ENCODE data around the gene GPR87. TPM values are rescaled to one million over a fixed set of nuclear protein-coding genes. Genes with fewer than 3 reads are reported as not detected.

Gene GPR87
- total and polyA plus RNA-seq, 2 of the 4 experiments (the other 2 are of a cell fraction) = 0.26 to 0.36 TPM

DNA sequence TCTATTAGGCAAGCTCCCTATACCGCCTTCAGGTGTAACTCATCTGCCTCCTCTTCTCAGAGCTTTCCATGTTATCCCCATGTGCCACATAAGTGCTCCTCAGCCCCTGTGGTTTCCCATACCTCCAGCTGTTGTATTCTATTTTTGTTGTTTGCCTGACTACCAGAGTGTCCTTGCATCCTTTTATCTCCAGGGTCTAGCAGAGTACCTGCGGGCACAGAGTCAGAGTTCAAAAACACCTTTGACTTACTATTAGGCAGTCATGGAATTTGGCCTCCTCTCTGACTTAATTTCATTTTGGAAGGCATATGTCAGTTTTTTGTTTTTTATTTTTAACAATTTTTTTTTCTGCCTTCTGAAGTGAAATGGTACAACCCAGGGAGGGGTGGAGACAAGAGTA lies 7.1 kb downstream of the GPR87 start:
- H3K4ac ChIP-seq (ENCODE audit: low read depth, low read length) = no peak overlapping the region
- H3K4me2 ChIP-seq (ENCODE audit: low read depth, low read length) = no peak overlapping the region
- POLR2A ChIA-PET (ENCODE audit: unreplicated experiment) = no interaction called here
- no peaks in the 10 kb centered on the region for H3K79me1 ChIP-seq (ENCODE audit: low read depth in 1 of 2, low read length in 2 of 2)
- no peak overlapping the region for H3K23ac ChIP-seq (ENCODE audit: low read depth, low read length)
- no peak overlapping the region for H2AK5ac ChIP-seq (ENCODE audit: low read depth, low read length)
- intact Hi-C loops (cut with micrococcal nuclease) (no loop called here), in situ Hi-C loops (cut with MboI; ENCODE audit: low sequenced_read_pairs) (no loop called here), dilution Hi-C loops (cut with HindIII; ENCODE audit: low sequenced_read_pairs, unreplicated experiment) (no loop called here)
- no peak for TF ChIP-seq NFE2L2 (IDR thresholded peaks at IDR 0.05; ENCODE audit: low read depth, low read length)
- TF ChIP-seq, protein P1, sequence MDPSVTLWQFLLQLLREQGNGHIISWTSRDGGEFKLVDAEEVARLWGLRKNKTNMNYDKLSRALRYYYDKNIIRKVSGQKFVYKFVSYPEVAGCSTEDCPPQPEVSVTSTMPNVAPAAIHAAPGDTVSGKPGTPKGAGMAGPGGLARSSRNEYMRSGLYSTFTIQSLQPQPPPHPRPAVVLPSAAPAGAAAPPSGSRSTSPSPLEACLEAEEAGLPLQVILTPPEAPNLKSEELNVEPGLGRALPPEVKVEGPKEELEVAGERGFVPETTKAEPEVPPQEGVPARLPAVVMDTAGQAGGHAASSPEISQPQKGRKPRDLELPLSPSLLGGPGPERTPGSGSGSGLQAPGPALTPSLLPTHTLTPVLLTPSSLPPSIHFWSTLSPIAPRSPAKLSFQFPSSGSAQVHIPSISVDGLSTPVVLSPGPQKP (IDR thresholded peaks at IDR 0.05; ENCODE audit: borderline replicate concordance, low read depth, low read length) = no peak
- TF ChIP-seq POLR2A (IDR thresholded peaks at IDR 0.05; ENCODE audit: low read depth, low read length) = no peak
- no peak for TF ChIP-seq CHD1 (IDR thresholded peaks at IDR 0.05; ENCODE audit: low read depth, low read length)
- TF ChIP-seq SMC3 (IDR thresholded peaks at IDR 0.05; ENCODE audit: low read depth, low read length) = no peak
- TF ChIP-seq CEBPB (IDR thresholded peaks at IDR 0.05; ENCODE audit: low read depth, low read length) = no peak
- TF ChIP-seq RCOR1 (IDR thresholded peaks at IDR 0.05; ENCODE audit: insufficient replicate concordance, low read length) = no peak
- TF ChIP-seq FOS (IDR thresholded peaks at IDR 0.05; ENCODE audit: low read depth, low read length) = no peak
- no peak for TF ChIP-seq RFX5 (IDR thresholded peaks at IDR 0.05; ENCODE audit: low read depth, low read length)
- TF ChIP-seq, protein P2, sequence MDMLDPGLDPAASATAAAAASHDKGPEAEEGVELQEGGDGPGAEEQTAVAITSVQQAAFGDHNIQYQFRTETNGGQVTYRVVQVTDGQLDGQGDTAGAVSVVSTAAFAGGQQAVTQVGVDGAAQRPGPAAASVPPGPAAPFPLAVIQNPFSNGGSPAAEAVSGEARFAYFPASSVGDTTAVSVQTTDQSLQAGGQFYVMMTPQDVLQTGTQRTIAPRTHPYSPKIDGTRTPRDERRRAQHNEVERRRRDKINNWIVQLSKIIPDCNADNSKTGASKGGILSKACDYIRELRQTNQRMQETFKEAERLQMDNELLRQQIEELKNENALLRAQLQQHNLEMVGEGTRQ (IDR thresholded peaks at IDR 0.05; ENCODE audit: low read depth, low read length) = no peak
- TF ChIP-seq RAD21 (IDR thresholded peaks at IDR 0.05; ENCODE audit: low read length) = no peak
- no peak for TF ChIP-seq MAZ (IDR thresholded peaks at IDR 0.05; ENCODE audit: borderline replicate concordance, low read depth, low read length)
- TF ChIP-seq, protein P3, sequence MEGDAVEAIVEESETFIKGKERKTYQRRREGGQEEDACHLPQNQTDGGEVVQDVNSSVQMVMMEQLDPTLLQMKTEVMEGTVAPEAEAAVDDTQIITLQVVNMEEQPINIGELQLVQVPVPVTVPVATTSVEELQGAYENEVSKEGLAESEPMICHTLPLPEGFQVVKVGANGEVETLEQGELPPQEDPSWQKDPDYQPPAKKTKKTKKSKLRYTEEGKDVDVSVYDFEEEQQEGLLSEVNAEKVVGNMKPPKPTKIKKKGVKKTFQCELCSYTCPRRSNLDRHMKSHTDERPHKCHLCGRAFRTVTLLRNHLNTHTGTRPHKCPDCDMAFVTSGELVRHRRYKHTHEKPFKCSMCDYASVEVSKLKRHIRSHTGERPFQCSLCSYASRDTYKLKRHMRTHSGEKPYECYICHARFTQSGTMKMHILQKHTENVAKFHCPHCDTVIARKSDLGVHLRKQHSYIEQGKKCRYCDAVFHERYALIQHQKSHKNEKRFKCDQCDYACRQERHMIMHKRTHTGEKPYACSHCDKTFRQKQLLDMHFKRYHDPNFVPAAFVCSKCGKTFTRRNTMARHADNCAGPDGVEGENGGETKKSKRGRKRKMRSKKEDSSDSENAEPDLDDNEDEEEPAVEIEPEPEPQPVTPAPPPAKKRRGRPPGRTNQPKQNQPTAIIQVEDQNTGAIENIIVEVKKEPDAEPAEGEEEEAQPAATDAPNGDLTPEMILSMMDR (conservative IDR thresholded peaks at IDR 0.05; ENCODE audit: low read depth, low read length) = no peak
- TF ChIP-seq BHLHE40 (IDR thresholded peaks at IDR 0.05; ENCODE audit: low read depth, low read length) = no peak
- no peak for TF ChIP-seq MAFK (IDR thresholded peaks at IDR 0.05; ENCODE audit: low read depth, low read length)
- TF ChIP-seq MXI1 (IDR thresholded peaks at IDR 0.05; ENCODE audit: borderline replicate concordance, low read depth, low read length) = no peak
- H3K36me3 ChIP-seq (ENCODE audit: control insufficient read depth, insufficient read depth, low read length) = no peaks in the 10 kb centered on the region
- H3K18ac ChIP-seq (ENCODE audit: low read depth, low read length) = no peak overlapping the region
- no peak overlapping the region for H3K27ac ChIP-seq (ENCODE audit: insufficient read depth, low read length)
- peaks cover 12% of the 10 kb centered on the region for H3K4me1 ChIP-seq (ENCODE audit: control insufficient read depth, insufficient read depth, low read length)
- no peak overlapping the region for H4K5ac ChIP-seq (ENCODE audit: low read depth, low read length)
- CTCF ChIA-PET = no interaction called here
- H3K56ac ChIP-seq (ENCODE audit: extremely low read depth, insufficient read depth, low read length) = no peak overlapping the region
- no peak overlapping the region for H3K14ac ChIP-seq (replicated peaks; ENCODE audit: low read depth, low read length)
- DNase-seq = no peak
- H2BK120ac ChIP-seq (ENCODE audit: low read depth, low read length) = no peak overlapping the region
- H3K9ac ChIP-seq (ENCODE audit: low read depth, low read length) = no peak overlapping the region
- H3K9me3 ChIP-seq (ENCODE audit: control insufficient read depth, insufficient read depth, low read length) = peaks cover 2% of the 10 kb centered on the region
- no peak overlapping the region for H2BK20ac ChIP-seq (ENCODE audit: low read depth, low read length)
- H3K9me1 ChIP-seq (ENCODE audit: insufficient read depth, low read length) = peaks cover 3% of the 10 kb centered on the region; the same call in 1 of the 2 replicates
- H4K8ac ChIP-seq (ENCODE audit: low read depth in 2 of 2, low read length in 2 of 2) = no peak overlapping the region
- H4K20me1 ChIP-seq (ENCODE audit: insufficient read depth, low read length) = no peaks in the 10 kb centered on the region
- no peak overlapping the region for H4K91ac ChIP-seq (ENCODE audit: insufficient read depth, low read depth, low read length)
- H3K4me3 ChIP-seq (ENCODE audit: insufficient read depth, low read depth, low read length) = no peak overlapping the region
- BruUV-seq (replicated peaks) = no TSS peak
- H2BK5ac ChIP-seq (ENCODE audit: low read depth, low read length, poor library complexity, severe bottlenecking) = no peak overlapping the region
- no peak overlapping the region for H2AK9ac ChIP-seq (replicated peaks; ENCODE audit: low read depth, low read length, poor library complexity)
- H3K27me3 ChIP-seq (ENCODE audit: control insufficient read depth, insufficient read depth, low read length) = no peaks in the 10 kb centered on the region
- H2AFZ ChIP-seq (replicated peaks; ENCODE audit: low read length, poor library complexity) = no peak overlapping the region
- no peak for ATAC-seq (ENCODE audit: low read depth)
- WGBS, 2 experiments (ENCODE audit: extremely low coverage in 2 of 2, insufficient read length in 1 of 2) = 100% methylated on average over 1 of the region's 2 CpGs; no CpG with 5 or more reads in 1 of the 2 experiments
- no peak overlapping the region for H2BK15ac ChIP-seq (ENCODE audit: low read depth, low read length)

All from IMR-90 (cell line).